GM18507 (cell line): Measurements from ENCODE around the gene MED19.
"Not testable (repeated sequence)": the region's sequence is repeated elsewhere in the genome, so short reads cannot be mapped to it uniquely, and the experiment has no call there.

Experiments used
- DNase-seq: peaks from one replicate; pipeline ENCODE4 v3.0.0; 2011; ENCODE audit warnings: low read depth; ENCODE audit not compliant: insufficient read length; ENCODE audit errors: extremely low spot score
- FAIRE-seq: peaks from 2 replicates; lab custom pipeline; 2011; peaks lifted over from hg19 to GRCh38; lab: Jason Lieb, UNC

The MED19 gene

GRCh38 chr11:57711414-57712255, at the start of gene MED19:
MED19 (minus strand) TSS chr11:57712215; CDS start chr11:57712179, 36 bp downstream.
- DNase-seq (peak; percentile 58), FAIRE-seq (no peak)

- DNase-seq, result no peak
- FAIRE-seq, result no peak
Observed at GRCh38 chr11:57758174-57758573, 46.2 kb upstream of the MED19 start.

GRCh38 chr11:57752954-57753353, 40.9 kb upstream of the MED19 start:
- FAIRE-seq, result no peak
- DNase-seq, result no peak

GRCh38 chr11:57751676-57752253, 39.8 kb upstream of the MED19 start, which contains the start of gene BTBD18:
BTBD18 (minus strand) TSS chr11:57751819; CDS start chr11:57751188, 631 bp downstream.
- DNase-seq (no peak), FAIRE-seq (no peak)

- FAIRE-seq (no peak), DNase-seq (no peak)
Observed at GRCh38 chr11:57751176-57751575, 39.2 kb upstream of the MED19 start.

GRCh38 chr11:57746920-57747319, 34.9 kb upstream of the MED19 start:
- no peak for FAIRE-seq

GRCh38 chr11:57745206-57745605, 33.2 kb upstream of the MED19 start:
- FAIRE-seq (no peak), DNase-seq (no peak)

More at GRCh38 chr11:57746920-57747319, 34.9 kb upstream of the MED19 start:
- DNase-seq, result no peak

- no peak for DNase-seq
- no peak for FAIRE-seq
Observed at GRCh38 chr11:57744357-57744756, 32.3 kb upstream of the MED19 start.

GRCh38 chr11:57742087-57742452, 30.1 kb upstream of the MED19 start:
- DNase-seq (no peak), FAIRE-seq (no peak)

- FAIRE-seq, result peak; percentile 95
Observed at GRCh38 chr11:57741132-57742086, 29.4 kb upstream of the MED19 start, which contains the start of gene SELENOH. SELENOH (plus strand) TSS chr11:57741491; CDS start chr11:57741596, 105 bp downstream.

GRCh38 chr11:57735619-57736298, 23.7 kb upstream of the MED19 start:
- DNase-seq, result no peak
- FAIRE-seq, result no peak

More at GRCh38 chr11:57741132-57742086, 29.4 kb upstream of the MED19 start, which contains the start of gene SELENOH:
- DNase-seq, result peak; percentile 80

GRCh38 chr11:57732661-57733060, 20.6 kb upstream of the MED19 start:
- FAIRE-seq (no peak), DNase-seq (no peak)

- no peak for DNase-seq
- no peak for FAIRE-seq
Observed at GRCh38 chr11:57729479-57729878, 17.5 kb upstream of the MED19 start.

GRCh38 chr11:57728829-57729228, 16.8 kb upstream of the MED19 start:
- DNase-seq (no peak), FAIRE-seq (no peak)

GRCh38 chr11:57727185-57727584, 15.2 kb upstream of the MED19 start:
- DNase-seq (no peak), FAIRE-seq (no peak)

- not testable (repeated sequence) for FAIRE-seq, DNase-seq
Observed at GRCh38 chr11:57716726-57717125, 4.7 kb upstream of the MED19 start.

- no peak for FAIRE-seq
Observed at GRCh38 chr11:57713835-57714234, 1.8 kb upstream of the MED19 start.

GRCh38 chr11:57712256-57713150, 488 bp upstream of the MED19 start, which contains the start of gene TMX2:
TMX2 (plus strand) TSS chr11:57712593; CDS start chr11:57712619, 26 bp downstream.
- DNase-seq (peak; percentile 68), FAIRE-seq (peak; percentile 99)

More at GRCh38 chr11:57713835-57714234, 1.8 kb upstream of the MED19 start:
- DNase-seq, result no peak
